Measurements from ENCODE around the gene TOMT.

Gene TOMT

GRCh38 chr11:72069787-72070251, 35.9 kb upstream of the TOMT start:
- peak; percentile 60 for DNase-seq (ENCODE audit: extremely low read depth, low read depth)

GRCh38 chr11:72070491-72070890, 35.2 kb upstream of the TOMT start:
- DNase-seq (ENCODE audit: extremely low read depth, low read depth): no peak
- no peak for TF ChIP-seq CTCF (IDR thresholded peaks at IDR 0.05; ENCODE audit: low read depth, low read length)

More at GRCh38 chr11:72069787-72070251, 35.9 kb upstream of the TOMT start:
- TF ChIP-seq CTCF (IDR thresholded peaks at IDR 0.05; ENCODE audit: low read depth, low read length): no peak

- DNase-seq (ENCODE audit: extremely low read depth, low read depth): peak; percentile 25
- no peak for TF ChIP-seq CTCF (IDR thresholded peaks at IDR 0.05; ENCODE audit: low read depth, low read length)
Measured at GRCh38 chr11:72072348-72072747, 33.4 kb upstream of the TOMT start.

- TF ChIP-seq CTCF (IDR thresholded peaks at IDR 0.05; ENCODE audit: low read depth, low read length): peak; percentile 9; the same call in 1 of the 2 replicates
Measured at GRCh38 chr11:72075109-72075508, 30.6 kb upstream of the TOMT start.

GRCh38 chr11:72075756-72076155, 30.0 kb upstream of the TOMT start:
- no peak for TF ChIP-seq CTCF (IDR thresholded peaks at IDR 0.05; ENCODE audit: low read depth, low read length)
- DNase-seq (ENCODE audit: extremely low read depth, low read depth): no peak

More at GRCh38 chr11:72075109-72075508, 30.6 kb upstream of the TOMT start:
- DNase-seq (ENCODE audit: extremely low read depth, low read depth): no peak

GRCh38 chr11:72078477-72078876, 27.2 kb upstream of the TOMT start:
- DNase-seq (ENCODE audit: extremely low read depth, low read depth): no peak
- no peak for TF ChIP-seq CTCF (IDR thresholded peaks at IDR 0.05; ENCODE audit: low read depth, low read length)

- DNase-seq (ENCODE audit: extremely low read depth, low read depth): no peak
- TF ChIP-seq CTCF (IDR thresholded peaks at IDR 0.05; ENCODE audit: low read depth, low read length): no peak
Measured at GRCh38 chr11:72079819-72080325, 25.9 kb upstream of the TOMT start.

Data from AG09319 (cell line).